Fibroblast of pulmonary artery (primary cell): ENCODE results near the gene BEND3.

Experiments
- DNase-seq: peaks from one replicate; pipeline ENCODE4 v3.0.0-alpha.2; 2010; ENCODE audit warnings: low read depth
- H3K4me3 ChIP-seq: replicated peaks from 2 replicates; pipeline ENCODE4 v1.5.1; 2011; ENCODE audit warnings: low read depth, mild to moderate bottlenecking, control low read depth, low read length, moderate library complexity
- TF ChIP-seq, protein P1 (sequence below): IDR thresholded peaks from 2 replicates; pipeline ENCODE4 v1.5.1; 2011; ENCODE audit warnings: mild to moderate bottlenecking, control low read depth, low read length, inconsistent platforms; ENCODE audit errors: missing control alignments

Gene BEND3

DNA sequence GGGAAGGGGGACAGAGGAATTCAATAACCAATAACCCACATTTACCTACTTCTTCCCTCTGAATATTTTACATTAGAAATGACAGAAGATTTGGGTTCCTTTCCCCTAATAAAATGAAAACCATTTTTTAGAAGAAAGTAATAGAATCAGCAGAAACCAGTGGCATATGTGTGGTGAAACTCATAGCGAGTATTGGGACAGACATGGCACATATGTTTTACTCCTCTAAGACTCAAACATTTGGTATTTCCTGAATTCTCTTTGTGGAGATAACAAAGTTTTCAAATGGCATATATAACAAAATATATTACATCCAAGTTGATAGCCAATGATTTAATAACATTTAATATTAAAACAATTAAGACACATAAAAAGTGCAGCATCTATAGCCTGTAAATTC lies 12.9 kb upstream of the BEND3 start:
- TF ChIP-seq, protein P1, sequence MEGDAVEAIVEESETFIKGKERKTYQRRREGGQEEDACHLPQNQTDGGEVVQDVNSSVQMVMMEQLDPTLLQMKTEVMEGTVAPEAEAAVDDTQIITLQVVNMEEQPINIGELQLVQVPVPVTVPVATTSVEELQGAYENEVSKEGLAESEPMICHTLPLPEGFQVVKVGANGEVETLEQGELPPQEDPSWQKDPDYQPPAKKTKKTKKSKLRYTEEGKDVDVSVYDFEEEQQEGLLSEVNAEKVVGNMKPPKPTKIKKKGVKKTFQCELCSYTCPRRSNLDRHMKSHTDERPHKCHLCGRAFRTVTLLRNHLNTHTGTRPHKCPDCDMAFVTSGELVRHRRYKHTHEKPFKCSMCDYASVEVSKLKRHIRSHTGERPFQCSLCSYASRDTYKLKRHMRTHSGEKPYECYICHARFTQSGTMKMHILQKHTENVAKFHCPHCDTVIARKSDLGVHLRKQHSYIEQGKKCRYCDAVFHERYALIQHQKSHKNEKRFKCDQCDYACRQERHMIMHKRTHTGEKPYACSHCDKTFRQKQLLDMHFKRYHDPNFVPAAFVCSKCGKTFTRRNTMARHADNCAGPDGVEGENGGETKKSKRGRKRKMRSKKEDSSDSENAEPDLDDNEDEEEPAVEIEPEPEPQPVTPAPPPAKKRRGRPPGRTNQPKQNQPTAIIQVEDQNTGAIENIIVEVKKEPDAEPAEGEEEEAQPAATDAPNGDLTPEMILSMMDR = no peak
- peak; percentile 84 for DNase-seq
- H3K4me3 ChIP-seq = no peak overlapping the region

DNA sequence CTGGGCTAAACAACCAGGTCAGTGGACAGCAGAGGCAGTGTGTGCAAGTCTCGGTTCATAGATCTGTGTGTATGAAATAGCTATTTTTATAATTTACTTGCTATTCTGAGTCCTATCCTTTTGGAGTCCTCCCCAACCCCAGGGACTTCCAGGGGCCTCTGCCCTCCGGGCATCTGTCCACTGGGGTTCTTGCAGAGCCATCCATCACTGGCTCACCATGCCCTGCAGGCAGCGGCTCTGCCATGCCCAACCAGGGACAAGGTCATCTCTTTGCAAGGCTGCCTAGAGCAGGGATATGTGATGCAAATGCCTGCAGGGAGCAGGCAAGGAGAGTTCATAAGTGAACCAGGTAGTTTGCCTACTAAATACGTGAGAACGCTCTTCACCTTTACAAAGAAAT lies 10.5 kb upstream of the BEND3 start:
- TF ChIP-seq, protein P1 = no peak
- no peak overlapping the region for H3K4me3 ChIP-seq
- DNase-seq = no peak

DNA sequence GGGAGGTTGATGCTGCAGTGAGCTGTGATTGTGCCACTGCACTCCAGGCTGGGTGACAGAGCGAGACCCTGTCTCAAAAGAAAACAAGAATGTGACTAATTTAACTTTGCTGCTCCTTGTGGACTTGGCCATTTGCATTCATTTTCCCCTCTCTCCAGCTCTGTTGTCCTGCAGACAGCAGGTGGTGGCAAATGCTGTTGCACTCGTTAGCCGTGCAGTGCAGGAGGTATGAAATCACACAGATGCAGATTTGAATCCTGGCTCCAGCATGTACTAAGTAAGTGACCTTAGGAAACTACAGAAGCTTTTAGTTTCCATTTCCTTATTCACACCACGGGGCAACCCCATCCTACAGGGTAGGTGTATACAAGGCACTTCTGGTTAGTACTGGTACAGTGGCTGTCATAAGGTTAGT lies 9.6 kb upstream of the BEND3 start:
- no peak overlapping the region for H3K4me3 ChIP-seq
- DNase-seq = no peak
- TF ChIP-seq, protein P1 = no peak

DNA sequence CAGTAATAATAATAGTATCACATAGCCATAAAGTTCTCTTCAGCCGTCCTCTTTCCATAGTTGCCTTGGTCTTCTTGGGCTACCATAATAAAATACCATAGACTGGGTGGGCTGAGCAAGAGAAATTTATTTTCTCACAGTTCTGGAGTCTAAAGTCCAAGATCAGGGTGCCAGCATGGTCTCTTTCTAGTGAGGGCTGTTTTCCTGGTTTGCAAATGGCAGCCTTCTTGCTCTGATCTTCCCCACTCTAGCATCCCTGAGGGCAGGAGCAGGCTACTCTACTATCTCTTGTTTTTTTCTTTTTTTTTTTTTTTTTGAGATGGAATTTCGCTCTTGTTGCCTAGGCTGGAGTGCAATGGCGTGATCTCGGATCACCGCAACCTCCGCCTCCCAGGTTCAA lies 8.2 kb upstream of the BEND3 start:
- DNase-seq = no peak
- TF ChIP-seq, protein P1 = no peak
- H3K4me3 ChIP-seq = no peak overlapping the region

DNA sequence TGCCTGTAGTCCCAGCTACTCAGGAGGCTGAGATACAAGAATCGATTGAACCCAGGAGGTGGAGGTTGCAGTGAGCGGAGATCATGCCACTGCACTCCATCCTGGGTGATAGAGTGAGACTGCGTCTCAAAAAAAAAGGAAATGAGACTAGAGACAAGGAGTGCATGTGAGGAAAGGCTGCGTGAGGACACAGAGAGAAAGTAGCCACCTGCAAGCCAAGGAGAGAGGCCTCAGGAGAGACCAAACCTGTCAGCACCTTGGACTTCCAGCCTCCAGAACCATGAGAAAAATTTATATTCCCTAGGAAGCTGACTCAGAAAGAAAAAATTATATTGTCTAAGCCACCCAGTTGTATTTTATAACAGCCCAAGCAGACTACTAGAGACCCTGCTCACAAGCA lies 7.4 kb upstream of the BEND3 start:
- TF ChIP-seq, protein P1 = no peak
- H3K4me3 ChIP-seq = no peak overlapping the region
- DNase-seq = no peak

DNA sequence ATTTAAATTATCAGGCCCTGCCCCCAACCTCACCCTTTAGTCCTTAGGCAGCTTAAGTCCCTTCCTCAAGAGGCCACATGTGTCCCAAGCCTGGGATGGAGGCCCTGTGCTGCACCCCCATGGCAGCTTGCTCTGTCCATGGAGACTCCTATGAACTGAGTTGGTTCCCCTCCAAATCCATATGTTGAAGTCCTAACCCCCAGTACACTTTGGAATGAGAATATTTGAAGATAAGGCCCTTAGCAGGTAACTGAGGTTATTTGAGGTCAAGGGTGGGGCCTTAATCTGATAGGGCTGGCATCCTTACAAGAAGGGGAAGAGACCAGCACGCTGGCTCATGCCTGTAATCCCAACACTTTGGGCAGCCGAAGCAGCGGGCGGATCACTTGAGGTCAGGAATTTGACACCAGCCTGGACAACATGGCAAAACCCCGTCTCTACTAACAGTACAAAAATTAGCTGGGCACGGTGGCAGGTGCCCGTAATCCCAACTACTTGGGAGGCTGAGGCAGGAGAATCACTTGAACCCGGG lies 6.7 kb upstream of the BEND3 start:
- DNase-seq = no peak

DNA sequence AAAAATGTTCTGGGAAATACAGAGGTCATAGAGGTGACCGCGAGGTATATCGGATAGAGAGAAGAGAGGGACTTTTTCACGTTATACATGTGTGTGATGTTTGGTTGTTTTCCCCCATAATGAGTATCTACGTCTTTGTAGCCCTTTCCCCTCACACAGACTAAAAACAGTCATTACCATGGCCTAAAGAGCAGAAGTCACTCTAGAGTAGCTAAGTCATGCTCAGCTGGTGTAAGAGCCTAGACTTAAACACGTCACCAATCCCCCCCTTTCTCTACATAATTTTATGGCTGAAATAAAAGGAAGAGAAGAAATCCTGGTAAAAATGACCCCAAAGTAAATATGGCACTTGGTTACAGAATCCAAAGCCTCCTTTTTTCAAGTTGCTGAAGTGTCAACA lies 6.0 kb upstream of the BEND3 start:
- H3K4me3 ChIP-seq = no peak overlapping the region
- DNase-seq = no peak
- TF ChIP-seq, protein P1 = no peak

More for the DNA sequence above, 6.7 kb upstream of the BEND3 start:
- no peak overlapping the region for H3K4me3 ChIP-seq
- TF ChIP-seq, protein P1 = no peak
